Measurements from ENCODE around the gene MACROH2A1. TPM values are rescaled to one million over a fixed set of nuclear protein-coding genes. Genes with fewer than 3 reads are reported as not detected.

Gene MACROH2A1
- total and polyA plus RNA-seq, 10 of the 15 experiments (the other 5 are each of a cell fraction or from before 2014, with no cell fraction given): 45.7 to 230 (median 196) TPM

- Histone ChIP-seq H4K20me1 (ENCODE audit: control insufficient read depth, insufficient read depth) (no peaks in the 10 kb centered on the region; the same call in 1 of the 2 replicates), H3K36me3 (ENCODE audit: control insufficient read depth in 2 of 2, insufficient read depth in 2 of 2, low read length in 1 of 2) (peaks cover 34 to 43% of the 10 kb centered on the region in 2 experiments; a peak in 3 of 4 replicates), H3K4me2 (ENCODE audit: control insufficient read depth, insufficient read depth) (no peak overlapping the region), H3K4me3 (no peak overlapping the region), H3K9me3 (replicated peaks; ENCODE audit: control insufficient read depth, insufficient read depth, low read length) (no peaks in the 10 kb centered on the region), H3K27ac (ENCODE audit: control insufficient read depth, insufficient read depth) (no peak overlapping the region), H2AFZ (ENCODE audit: control insufficient read depth, low read depth, low read length) (no peak overlapping the region), H3K27me3 (replicated peaks in 1 of 2; ENCODE audit: control insufficient read depth in 2 of 2, insufficient read depth in 2 of 2, low read length in 1 of 2) (no peaks in the 10 kb centered on the region), H3K4me1 (ENCODE audit: control insufficient read depth, insufficient read depth, low read length) (no peaks in the 10 kb centered on the region), H3K9ac (ENCODE audit: control insufficient read depth, insufficient read depth, low read length) (no peak overlapping the region), H3K79me2 (ENCODE audit: control insufficient read depth, insufficient read depth, low read length) (no peaks in the 10 kb centered on the region; the same call in 1 of the 2 replicates)
- in situ Hi-C loops (cut with MboI): no loop called here
- no peak for ATAC-seq
- ChIA-PET CTCF (interaction anchor here (0.9 kb wide), 1 partner anchor 96 kb away, joined by 3 read pairs; no protein-coding TSS in a partner anchor), RAD21 (ENCODE audit: unreplicated experiment) (no interaction called here), POLR2A (no interaction called here), SMC1A (ENCODE audit: uncharacterized antibody, unreplicated experiment) (no interaction called here)
- no TSS peak for BruUV-seq (replicated peaks)
- 100% methylated on average over 6 of the region's 6 CpGs for WGBS (ENCODE audit: insufficient coverage, insufficient replicate concordance, low lambda C conversion rate, missing lambda C conversion rate)
- TF ChIP-seq HSF1 (IDR thresholded peaks at IDR 0.05; ENCODE audit: low read depth, low read length) (no peak), KAT2A (conservative IDR thresholded peaks at IDR 0.05; ENCODE audit: control insufficient read depth, low read depth, low read length) (no peak), CBFB (IDR thresholded peaks at IDR 0.05; ENCODE audit: low read depth) (no peak), NKRF (conservative IDR thresholded peaks at IDR 0.05) (no peak), NR2C2 (IDR thresholded peaks at IDR 0.05; ENCODE audit: borderline replicate concordance, control insufficient read depth, insufficient read length, low read depth) (no peak), RFX5 (IDR thresholded peaks at IDR 0.05; ENCODE audit: low read depth, low read length) (no peak), ETV6 (conservative IDR thresholded peaks at IDR 0.05 in 1 of 2, IDR thresholded peaks at IDR 0.05 in 1 of 2; ENCODE audit: borderline replicate concordance in 1 of 2, low read depth in 1 of 2) (no peak), NFIC (IDR thresholded peaks at IDR 0.05; ENCODE audit: low read depth, low read length) (no peak), NFXL1 (IDR thresholded peaks at IDR 0.05; ENCODE audit: borderline replicate concordance) (no peak), ZNF274 (IDR thresholded peaks at IDR 0.05; ENCODE audit: insufficient read depth, insufficient read length) (no peak), SKIL (IDR thresholded peaks at IDR 0.05; ENCODE audit: low read depth, poor library complexity, severe bottlenecking) (no peak)
- TF ChIP-seq, protein P1, sequence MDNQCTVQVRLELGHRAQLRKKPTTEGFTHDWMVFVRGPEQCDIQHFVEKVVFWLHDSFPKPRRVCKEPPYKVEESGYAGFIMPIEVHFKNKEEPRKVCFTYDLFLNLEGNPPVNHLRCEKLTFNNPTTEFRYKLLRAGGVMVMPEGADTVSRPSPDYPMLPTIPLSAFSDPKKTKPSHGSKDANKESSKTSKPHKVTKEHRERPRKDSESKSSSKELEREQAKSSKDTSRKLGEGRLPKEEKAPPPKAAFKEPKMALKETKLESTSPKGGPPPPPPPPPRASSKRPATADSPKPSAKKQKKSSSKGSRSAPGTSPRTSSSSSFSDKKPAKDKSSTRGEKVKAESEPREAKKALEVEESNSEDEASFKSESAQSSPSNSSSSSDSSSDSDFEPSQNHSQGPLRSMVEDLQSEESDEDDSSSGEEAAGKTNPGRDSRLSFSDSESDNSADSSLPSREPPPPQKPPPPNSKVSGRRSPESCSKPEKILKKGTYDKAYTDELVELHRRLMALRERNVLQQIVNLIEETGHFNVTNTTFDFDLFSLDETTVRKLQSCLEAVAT (IDR thresholded peaks at IDR 0.05): no peak
- DNase-seq (ENCODE audit: low read depth, low spot score): no peak
- FAIRE-seq: no peak
- intact Hi-C loops (cut with micrococcal nuclease; ENCODE audit: unreplicated experiment): no loop called here
Observed at GRCh38 chr5:135369952-135370351, 29.1 kb downstream of the MACROH2A1 start.
